Gastroesophageal sphincter (tissue), 4 donors: Measurements from ENCODE around the gene KCNF1. TPM values are rescaled to one million over a fixed set of nuclear protein-coding genes. Genes with fewer than 3 reads are reported as not detected.

Experiments used
- ATAC-seq: fragments of 150-250 bp; one replicate; pipeline ENCODE4 v1.9.1; 2016; ENCODE audit warnings: mild to moderate bottlenecking, moderate library complexity
- H3K27ac ChIP-seq, 4 donors: fragments of 200-600 bp; sonication (generic) in 3 of 4; 1 replicate in 3 of 4; 2 replicates in 1 of 4; pipeline ENCODE4 v1.5.1; 2016 to 2019
- H3K27me3 ChIP-seq: fragments of 200-600 bp; sonication (generic); one replicate; pipeline ENCODE4 v1.5.1; 2019
- H3K36me3 ChIP-seq, 2 donors: fragments of 200-600 bp; sonication (generic); one replicate each; pipeline ENCODE4 v1.5.1; 2019; ENCODE audit warnings: control low read depth in 1 of 2
- H3K4me1 ChIP-seq, 3 donors: fragments of 200-600 bp; sonication (generic); 1 replicate in 2 of 3; 2 replicates in 1 of 3; pipeline ENCODE4 v1.5.1; 2016 to 2019; ENCODE audit warnings: control low read depth in 2 of 3
- H3K4me3 ChIP-seq, 2 donors: fragments of 200-600 bp; sonication (generic); one replicate each; pipeline ENCODE4 v1.5.1; 2019; ENCODE audit warnings: mild to moderate bottlenecking in 1 of 2, moderate library complexity in 1 of 2
- H3K9me3 ChIP-seq, 3 donors: fragments of 200-600 bp; sonication (generic); one replicate each; pipeline ENCODE4 v1.5.1; 2017 to 2019; ENCODE audit warnings: control low read depth in 2 of 3
- CTCF ChIP-seq, 4 experiments: fragments of 200-600 bp in 2 of 4; fragments of 450-650 bp in 2 of 4; sonication (generic) in 1 of 4; IDR thresholded peaks; one replicate each; pipeline ENCODE4 v1.5.1; 2017 to 2019; ENCODE audit warnings: antibody characterized with exemption in 4 of 4, mild to moderate bottlenecking in 2 of 4, moderate library complexity in 2 of 4
- EP300 ChIP-seq: sonication (generic); formaldehyde crosslinking; IDR thresholded peaks from one replicate; pipeline ENCODE4 v1.6.1; 2017; ENCODE audit warnings: antibody characterized with exemption, mild to moderate bottlenecking
- POLR2A ChIP-seq, 2 donors: fragments of 450-650 bp; IDR thresholded peaks; one replicate each; pipeline ENCODE4 v1.6.1; 2017; ENCODE audit warnings: antibody characterized with exemption in 2 of 2, mild to moderate bottlenecking in 2 of 2, moderate library complexity in 1 of 2
- POLR2AphosphoS5 ChIP-seq: sonication (generic); formaldehyde crosslinking; IDR thresholded peaks from one replicate; pipeline ENCODE4 v1.6.1; 2017; ENCODE audit warnings: antibody characterized with exemption
- WGBS, 2 donors: methylation state at CpG; one replicate each; pipeline ENCODE4 v1.1.5; 2018; ENCODE audit warnings: low coverage in 1 of 2; 5-methylcytosine and 5-hydroxymethylcytosine counted together
- total RNA-seq, 4 donors: library from RNA; depleted of rRNA; stranded (reverse); fragments of >200 nt; gene quantifications; one replicate each; pipeline ENCODE4 v1.1.0, GENCODE V29; 2016

Gene KCNF1
- total RNA-seq, 4 donors from 2014 or later: 6.1 to 47.7 (median 29.1) TPM; not detected in 1

GRCh38 chr2:10864251-10864650 is 47.5 kb upstream of the KCNF1 start:
- TF ChIP-seq CTCF (IDR thresholded peaks at IDR 0.05) (no peak), POLR2AphosphoS5 (no peak), EP300 (no peak), POLR2A (IDR thresholded peaks at IDR 0.05) (no peak)
- Histone ChIP-seq H3K27me3 (peaks cover 11% of the 10 kb centered on the region), H3K36me3 (no peaks in the 10 kb centered on the region), H3K4me1 (peaks cover 0 to 31% (median 3%) of the 10 kb centered on the region in 3 donors), H3K9me3 (no peaks in the 10 kb centered on the region), H3K4me3 (no peak overlapping the region), H3K27ac (peak overlapping the region in 1 of 4 donors; percentile 54)
- no peak for ATAC-seq
- 57 to 72% methylated on average over 6 to 10 of the region's 10 CpGs for WGBS, 2 donors

- H3K4me3 ChIP-seq: no peak overlapping the region
- no peak overlapping the region for H3K27ac ChIP-seq
- H3K9me3 ChIP-seq: no peaks in the 10 kb centered on the region
- no peaks in the 10 kb centered on the region for H3K36me3 ChIP-seq
- WGBS, 2 donors: 68 to 76% methylated on average over 9 to 10 of the region's 14 CpGs
- H3K4me1 ChIP-seq: peaks cover 0 to 38% (median 3%) of the 10 kb centered on the region in 3 donors
- ATAC-seq: no peak
- TF ChIP-seq POLR2A (IDR thresholded peaks at IDR 0.05) (no peak), EP300 (no peak), CTCF (IDR thresholded peaks at IDR 0.05) (no peak)
- H3K27me3 ChIP-seq: peaks cover 11% of the 10 kb centered on the region
Measured at GRCh38 chr2:10864861-10865636, 46.7 kb upstream of the KCNF1 start.

GRCh38 chr2:10865841-10866240 is 45.9 kb upstream of the KCNF1 start:
- peak overlapping the region in 1 of 4 donors; percentile 37 for H3K27ac ChIP-seq
- H3K4me3 ChIP-seq: no peak overlapping the region
- H3K36me3 ChIP-seq: no peaks in the 10 kb centered on the region
- peaks cover 11% of the 10 kb centered on the region for H3K27me3 ChIP-seq
- no peaks in the 10 kb centered on the region for H3K9me3 ChIP-seq
- TF ChIP-seq POLR2AphosphoS5 (no peak), CTCF (IDR thresholded peaks at IDR 0.05) (no peak), POLR2A (IDR thresholded peaks at IDR 0.05) (no peak), EP300 (no peak)
- H3K4me1 ChIP-seq: peaks cover 0 to 36% (median 3%) of the 10 kb centered on the region in 3 donors
- ATAC-seq: no peak
- 69 to 84% methylated on average over 6 to 9 of the region's 10 CpGs for WGBS, 2 donors

GRCh38 chr2:10867692-10868420 is 43.9 kb upstream of the KCNF1 start:
- 63 to 65% methylated on average over 4 to 6 of the region's 6 CpGs for WGBS, 2 donors
- Histone ChIP-seq H3K9me3 (peaks cover 0 to 7% (median 0%) of the 10 kb centered on the region in 3 donors), H3K4me3 (no peak overlapping the region), H3K27me3 (peaks cover 4% of the 10 kb centered on the region), H3K36me3 (no peaks in the 10 kb centered on the region), H3K4me1 (peaks cover 0 to 31% (median 3%) of the 10 kb centered on the region in 3 donors), H3K27ac (peak overlapping the region; percentile 74 to 86 (median 82))
- ATAC-seq: no peak
- no peak for TF ChIP-seq POLR2AphosphoS5
- TF ChIP-seq POLR2A (IDR thresholded peaks at IDR 0.05): no peak
- no peak for TF ChIP-seq EP300
- no peak for TF ChIP-seq CTCF (IDR thresholded peaks at IDR 0.05)
